ENCODE data around the gene CTAGE8.
"Not testable (repeated sequence)": the region's sequence is repeated elsewhere in the genome, so short reads cannot be mapped to it uniquely, and the experiment has no call there.

CTAGE8 gene

DNA sequence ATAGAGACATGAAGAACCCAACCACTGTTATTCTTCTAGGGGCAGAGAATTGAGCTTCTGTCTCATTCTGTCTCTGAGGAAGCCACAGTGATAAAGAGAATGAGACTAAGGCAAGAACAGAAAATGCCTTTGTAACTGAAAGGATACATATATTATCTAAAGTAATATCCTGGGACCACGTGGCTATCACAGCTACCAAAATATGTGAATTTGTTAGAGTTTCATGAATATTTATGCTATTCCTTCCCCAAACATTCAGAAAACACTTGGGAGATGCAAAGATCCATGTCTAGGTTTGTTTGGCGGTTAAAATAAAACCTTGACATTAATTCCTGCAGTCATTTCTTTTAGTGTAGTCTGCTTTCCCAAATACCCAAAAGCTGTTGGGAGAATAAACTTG is 7.0 kb downstream of the CTAGE8 start:
- DNase-seq (ENCODE audit: low read depth, low spot score); H3K4me3 ChIP-seq (ENCODE audit: low read length): not testable (repeated sequence)

DNA sequence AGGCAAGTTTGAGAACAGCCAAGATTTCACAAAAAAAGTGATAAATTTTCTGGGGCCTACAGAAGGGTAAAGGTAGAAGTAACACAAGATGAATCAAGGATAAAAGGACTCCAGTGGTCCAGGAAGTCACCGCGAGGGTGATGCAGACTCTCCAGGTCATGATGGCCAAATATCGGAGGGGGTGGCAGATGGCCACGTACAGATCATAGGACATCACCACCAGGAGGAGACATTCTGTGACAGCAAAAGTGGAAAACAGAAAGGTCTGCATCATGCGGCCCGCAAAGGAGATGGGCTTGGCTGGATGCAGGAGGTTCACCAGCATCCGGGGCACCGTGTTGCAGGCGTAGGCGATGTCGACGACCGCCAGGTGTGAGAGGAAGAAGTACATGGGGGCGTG is 10.0 kb downstream of the CTAGE8 start:
- H3K4me3 ChIP-seq (ENCODE audit: low read length); DNase-seq (ENCODE audit: low read depth, low spot score): not testable (repeated sequence)

DNA sequence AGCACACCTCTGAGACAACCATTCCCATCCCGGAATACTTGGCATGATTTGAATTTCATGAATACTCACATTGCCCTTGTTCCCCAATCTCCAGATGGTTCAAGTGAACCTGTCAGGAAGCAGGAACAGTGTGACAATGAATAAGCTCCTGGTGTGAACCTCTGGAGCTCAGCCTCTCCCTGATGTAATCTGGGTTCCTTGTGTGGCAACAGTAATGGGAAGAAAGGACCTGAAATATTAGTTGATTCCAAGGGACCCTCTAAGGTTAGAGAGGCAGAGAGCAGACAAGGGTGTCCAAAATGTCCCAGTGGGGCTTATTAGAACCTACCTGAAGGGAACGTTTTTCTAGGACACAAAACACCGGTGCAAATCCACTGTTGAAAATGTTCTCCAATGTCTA is 13.0 kb downstream of the CTAGE8 start:
- DNase-seq (ENCODE audit: low read depth, low spot score): no peak
- no peak overlapping the region for H3K4me3 ChIP-seq (ENCODE audit: low read length)

DNA sequence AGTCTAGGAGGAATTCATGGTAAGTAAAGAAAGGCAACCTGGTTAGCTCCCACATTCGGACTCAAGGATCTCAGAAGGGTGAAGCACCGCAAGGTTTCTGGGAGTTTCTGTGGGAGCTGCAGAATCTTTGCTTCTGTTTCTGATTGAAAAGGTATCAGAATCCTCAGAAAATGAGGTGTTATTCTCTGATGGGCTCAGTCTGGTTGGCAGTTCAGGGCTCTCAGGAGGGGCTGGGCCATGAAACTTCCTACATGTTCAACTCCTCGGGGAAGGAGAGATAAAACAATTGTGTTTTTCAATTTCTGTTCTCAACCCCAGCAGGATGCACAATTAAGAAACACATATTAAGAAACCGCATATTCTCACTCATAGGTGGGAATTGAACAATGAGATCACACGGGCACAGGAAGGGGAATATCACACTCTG is 13.6 kb downstream of the CTAGE8 start:
- no peak overlapping the region for H3K4me3 ChIP-seq (ENCODE audit: low read length)
- no peak for DNase-seq (ENCODE audit: low read depth, low spot score)

DNA sequence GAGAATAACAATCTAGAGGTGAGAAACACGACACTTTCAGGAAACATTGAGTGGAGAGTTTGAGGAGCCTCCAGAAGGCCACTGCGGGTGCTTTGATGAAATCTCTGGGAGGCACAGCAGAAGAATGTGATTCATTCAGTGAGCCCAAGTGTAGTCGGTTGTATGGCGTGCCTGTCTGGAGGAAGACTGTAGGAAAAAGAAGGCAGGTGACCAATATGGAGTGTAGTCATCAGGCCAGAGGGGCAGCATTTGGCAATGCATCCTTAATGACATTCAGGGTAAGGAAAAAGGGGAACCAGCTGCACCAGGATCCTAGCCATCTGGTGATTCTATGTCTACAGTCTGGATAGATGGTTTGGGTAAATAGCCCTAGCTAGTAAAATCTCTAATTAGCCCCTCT is 16.8 kb downstream of the CTAGE8 start:
- not testable (repeated sequence) for DNase-seq (ENCODE audit: low read depth, low spot score); H3K4me3 ChIP-seq (ENCODE audit: low read length)

DNA sequence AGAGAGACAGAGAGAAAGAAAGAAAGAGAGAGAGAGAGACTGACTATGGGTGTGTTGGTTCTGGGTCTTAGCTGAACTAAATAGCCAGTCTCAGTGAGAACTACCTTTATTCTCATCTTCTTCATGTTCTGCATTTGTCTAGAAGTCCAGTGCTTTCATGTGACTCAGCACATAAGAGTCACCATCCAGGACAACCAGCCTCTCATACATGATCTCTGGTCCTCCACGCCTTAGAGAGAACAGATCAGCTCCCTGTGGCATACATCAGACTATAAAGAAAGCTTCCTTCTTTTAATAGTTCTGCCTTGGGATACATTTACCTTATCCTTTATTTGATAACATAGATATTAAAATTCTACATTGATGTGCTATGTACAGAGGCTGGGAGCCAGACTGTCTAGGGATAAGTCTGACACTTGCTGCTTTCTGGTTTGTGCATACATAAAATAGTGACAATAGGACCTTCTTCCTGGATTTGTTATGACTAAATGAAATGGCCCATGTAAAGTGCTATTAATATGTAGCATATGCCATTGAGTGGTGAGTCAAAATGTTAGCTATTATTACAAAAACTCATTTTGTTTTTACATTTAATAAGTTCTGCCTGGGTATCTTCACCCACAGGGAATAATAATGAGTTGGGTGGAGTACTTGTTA is 21.3 kb downstream of the CTAGE8 start:
- H3K4me3 ChIP-seq (ENCODE audit: low read length); DNase-seq (ENCODE audit: low read depth, low spot score): not testable (repeated sequence)

DNA sequence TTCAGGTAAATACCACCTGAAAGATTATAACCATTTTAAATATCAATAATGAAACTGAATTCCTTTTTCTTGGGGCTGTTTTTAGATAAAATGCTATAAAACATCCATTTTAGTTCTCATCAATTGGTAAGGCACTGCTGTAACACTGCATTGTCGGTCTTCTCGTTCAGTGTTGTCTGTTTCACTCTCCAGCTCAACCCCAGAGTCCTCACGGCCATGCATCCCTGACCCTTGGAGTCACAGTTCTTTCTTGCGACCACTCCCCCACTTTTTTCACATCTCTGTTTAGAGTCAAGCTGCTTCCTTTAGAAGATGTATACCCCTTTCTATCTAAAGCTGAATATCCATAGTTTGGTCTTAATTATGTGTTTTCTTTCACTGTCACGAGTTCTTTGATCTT is 22.1 kb downstream of the CTAGE8 start:
- DNase-seq (ENCODE audit: low read depth, low spot score); H3K4me3 ChIP-seq (ENCODE audit: low read length): not testable (repeated sequence)

DNA sequence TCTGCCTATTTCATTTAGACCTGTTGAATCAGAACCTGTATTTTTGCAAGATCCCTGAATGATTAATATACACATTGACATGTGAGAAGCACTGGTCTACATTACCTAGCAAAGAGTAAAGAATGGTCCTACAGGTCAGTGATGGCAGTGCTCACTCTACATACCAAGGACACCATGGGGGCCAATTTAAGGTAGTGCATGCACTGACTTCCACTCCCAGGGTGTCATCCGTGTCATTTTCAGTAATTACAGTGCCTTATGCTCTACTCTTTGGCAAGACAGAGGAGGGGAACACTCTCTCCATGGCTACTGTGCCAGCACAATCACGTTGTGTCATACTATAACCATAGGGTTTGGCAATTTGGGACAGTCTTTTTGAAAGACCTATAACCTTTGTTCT is 23.7 kb downstream of the CTAGE8 start:
- not testable (repeated sequence) for DNase-seq (ENCODE audit: low read depth, low spot score); H3K4me3 ChIP-seq (ENCODE audit: low read length)

DNA sequence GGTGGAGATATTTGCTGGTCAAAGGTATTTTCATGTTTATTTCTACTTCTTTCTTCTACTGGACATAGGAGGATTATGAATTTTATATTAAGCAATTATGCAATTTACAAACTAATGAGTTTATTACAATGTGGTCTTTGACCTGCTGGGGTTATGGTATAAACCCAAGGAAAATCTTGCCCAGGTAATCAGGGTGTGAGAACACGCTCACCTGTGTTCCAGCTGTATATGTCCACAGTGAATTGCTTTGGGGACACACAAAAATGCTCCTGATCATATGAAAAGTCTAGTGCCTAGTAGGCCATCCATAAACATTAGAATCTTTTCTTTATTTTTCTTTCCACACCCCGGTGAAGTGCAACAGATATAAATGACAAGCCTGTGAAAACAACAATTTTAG is 29.7 kb downstream of the CTAGE8 start, which contains the start of gene OR2A42:
TSS of gene OR2A42 (minus strand) at position 241 of the 400 bp plus-strand sequence. CDS start 6,762 bp downstream, outside the sequence.
- not testable (repeated sequence) for H3K4me3 ChIP-seq (ENCODE audit: low read length); DNase-seq (ENCODE audit: low read depth, low spot score)

DNA sequence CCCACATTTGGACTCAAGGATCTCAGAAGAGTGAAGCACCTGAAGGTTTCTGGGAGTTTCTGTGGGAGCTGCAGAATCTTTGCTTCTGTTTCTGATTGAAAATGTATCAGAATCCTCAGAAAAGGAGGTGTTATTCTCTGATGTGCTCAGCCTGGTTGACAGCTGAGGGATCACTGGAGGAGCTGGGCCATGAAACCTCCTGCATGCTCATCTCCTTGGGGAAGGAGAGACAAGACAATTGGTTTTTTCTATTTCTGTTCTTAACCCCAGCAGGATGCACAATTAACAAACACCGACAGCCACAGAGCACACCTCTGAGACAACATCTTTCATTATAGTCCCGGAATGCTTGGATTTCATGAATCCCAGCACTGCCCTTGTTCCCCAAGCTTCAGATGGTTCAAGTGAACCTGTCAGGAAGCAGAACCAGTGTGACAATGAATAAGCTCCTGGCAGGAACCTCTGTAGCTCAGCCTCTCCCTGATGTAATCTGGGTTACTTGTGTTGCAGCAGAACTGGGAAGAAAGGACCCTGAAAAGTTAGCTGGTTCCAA is 30.5 kb downstream of the CTAGE8 start:
- H3K4me3 ChIP-seq (ENCODE audit: low read length); DNase-seq (ENCODE audit: low read depth, low spot score): not testable (repeated sequence)

DNA sequence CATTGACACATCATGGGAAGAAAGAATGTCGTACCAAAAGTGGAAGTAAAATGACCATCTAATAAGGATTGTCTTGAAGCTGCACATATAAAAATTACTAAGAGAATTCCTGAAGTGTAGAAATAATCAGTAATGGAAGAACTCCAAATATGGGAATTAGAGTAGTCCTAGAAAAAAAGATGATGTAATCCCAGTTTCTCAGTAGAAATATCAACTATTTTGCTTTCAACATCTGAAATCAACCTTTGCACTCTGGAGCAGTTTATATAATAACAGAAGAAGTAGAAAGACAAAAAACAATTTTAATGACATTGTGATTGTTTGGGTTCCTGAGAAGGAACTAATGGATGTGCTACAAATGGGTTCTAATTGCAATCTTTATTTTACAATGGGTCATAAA is 36.0 kb downstream of the CTAGE8 start:
- H3K4me3 ChIP-seq (ENCODE audit: low read length); DNase-seq (ENCODE audit: low read depth, low spot score): not testable (repeated sequence)

DNA sequence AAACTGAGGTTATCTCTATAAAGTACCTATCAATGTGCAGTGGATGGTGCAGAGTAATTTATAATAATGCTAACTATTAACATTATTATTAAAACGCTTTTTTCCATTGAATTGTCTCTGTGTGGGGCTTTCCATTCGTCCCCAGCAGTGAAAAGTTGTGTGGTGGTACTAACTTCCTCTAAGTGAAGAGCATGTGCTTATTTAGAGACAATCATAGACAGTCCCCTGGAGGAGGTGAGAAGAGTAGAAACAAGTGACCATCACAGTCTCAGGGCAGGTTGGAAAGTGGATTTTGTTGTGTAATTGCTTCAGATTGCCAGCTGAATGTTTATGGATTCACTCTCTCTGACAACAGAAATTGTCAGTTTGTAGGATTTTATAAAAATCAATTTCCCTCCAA is 38.1 kb downstream of the CTAGE8 start:
- not testable (repeated sequence) for H3K4me3 ChIP-seq (ENCODE audit: low read length); DNase-seq (ENCODE audit: low read depth, low spot score)

DNA sequence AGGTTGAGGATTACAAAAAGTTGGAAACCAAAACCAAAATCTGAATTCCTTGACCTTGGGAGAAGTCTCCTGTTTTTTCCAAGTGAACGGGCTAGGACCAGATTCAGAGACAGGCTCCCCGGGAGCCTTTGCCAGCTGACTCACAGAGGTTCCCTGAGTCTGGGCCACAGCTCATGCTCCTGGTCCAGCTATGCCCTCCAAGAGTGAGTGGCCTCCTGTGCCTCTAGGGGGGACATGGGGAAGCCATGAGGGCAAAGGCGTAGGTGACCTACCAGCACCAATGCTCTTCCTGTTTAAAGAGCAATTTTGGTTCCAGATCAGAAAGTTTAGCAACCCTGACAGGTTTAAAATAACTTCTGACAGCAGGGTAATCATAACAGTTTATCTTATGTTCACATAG is 40.3 kb downstream of the CTAGE8 start:
- H3K4me3 ChIP-seq (ENCODE audit: low read length); DNase-seq (ENCODE audit: low read depth, low spot score): not testable (repeated sequence)

DNA sequence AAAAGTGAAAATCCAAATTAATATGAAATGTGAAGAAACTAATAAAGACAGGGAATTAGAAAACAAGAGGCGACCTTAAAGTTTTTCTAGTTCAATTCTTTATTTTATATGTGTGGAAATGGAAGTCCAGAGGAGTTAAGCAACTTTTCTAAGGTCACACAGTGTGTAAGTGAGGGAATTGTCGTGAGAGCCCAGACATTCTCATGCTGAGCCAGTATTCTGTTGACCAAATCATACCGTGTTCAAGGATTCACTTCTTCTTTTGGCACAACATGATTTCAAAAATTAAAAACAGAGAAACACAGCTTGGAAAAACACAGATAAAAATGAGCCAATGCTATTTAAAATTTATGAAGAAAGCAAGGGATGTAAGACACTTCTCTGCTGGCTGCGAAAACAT is 42.2 kb downstream of the CTAGE8 start:
- not testable (repeated sequence) for H3K4me3 ChIP-seq (ENCODE audit: low read length); DNase-seq (ENCODE audit: low read depth, low spot score)

DNA sequence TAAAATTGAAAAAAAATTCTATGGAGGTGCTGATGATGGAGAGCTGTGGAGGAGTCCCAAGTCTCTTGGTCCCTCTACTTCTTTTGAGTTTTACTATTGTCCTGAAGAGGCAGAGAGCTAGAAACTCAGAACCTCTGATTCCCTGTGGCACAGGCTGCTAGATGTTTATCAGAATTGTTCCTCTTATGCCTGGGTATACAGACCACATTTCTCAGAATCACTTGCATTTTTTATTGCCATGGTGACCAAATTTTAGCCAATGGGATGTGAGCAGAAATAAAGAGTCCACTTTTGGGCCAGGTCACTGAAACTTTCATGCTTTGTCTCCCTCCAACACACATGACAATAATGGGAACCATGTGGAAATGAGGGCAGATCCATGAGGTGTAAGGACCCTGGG is 45.4 kb downstream of the CTAGE8 start:
- H3K4me3 ChIP-seq (ENCODE audit: low read length); DNase-seq (ENCODE audit: low read depth, low spot score): not testable (repeated sequence)

DNA sequence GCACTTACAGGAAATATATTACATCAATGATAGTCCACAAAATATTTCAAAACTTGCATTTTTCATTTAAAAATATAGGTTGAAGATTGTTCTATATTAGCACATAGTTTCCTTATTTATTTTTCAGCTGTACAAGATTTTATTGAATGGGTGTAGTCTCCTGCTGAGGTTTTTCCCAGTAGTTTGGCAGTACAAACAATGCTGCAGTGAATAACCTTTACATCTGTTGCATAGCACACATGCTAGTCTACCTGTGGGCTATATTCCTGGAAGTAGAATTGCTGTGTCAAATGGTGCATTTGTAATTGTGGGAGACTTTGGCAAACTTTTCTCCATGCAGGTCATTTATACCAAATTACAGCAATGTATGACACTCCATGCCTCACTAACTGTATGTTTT is 48.6 kb downstream of the CTAGE8 start:
- H3K4me3 ChIP-seq (ENCODE audit: low read length); DNase-seq (ENCODE audit: low read depth, low spot score): not testable (repeated sequence)

DNA sequence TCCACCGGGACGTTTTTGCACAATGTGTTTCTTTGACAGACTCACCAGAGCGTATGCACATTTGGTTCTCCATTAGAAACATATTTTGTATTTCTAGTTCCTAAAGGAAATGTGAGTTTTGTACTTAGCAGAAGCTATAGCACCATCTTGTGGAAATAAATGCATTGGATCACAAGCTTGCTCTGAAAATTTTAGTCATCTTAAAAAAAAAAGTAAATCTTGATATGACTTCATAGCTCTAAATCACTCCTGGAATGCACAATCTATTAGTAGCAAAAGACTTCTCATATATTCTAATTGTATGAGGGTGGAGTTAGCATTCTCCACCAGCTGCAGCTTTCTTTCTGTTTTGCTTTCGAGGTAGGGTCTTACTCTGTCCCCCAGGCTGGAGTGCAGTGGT is 49.9 kb downstream of the CTAGE8 start:
- DNase-seq (ENCODE audit: low read depth, low spot score); H3K4me3 ChIP-seq (ENCODE audit: low read length): not testable (repeated sequence)

DNA sequence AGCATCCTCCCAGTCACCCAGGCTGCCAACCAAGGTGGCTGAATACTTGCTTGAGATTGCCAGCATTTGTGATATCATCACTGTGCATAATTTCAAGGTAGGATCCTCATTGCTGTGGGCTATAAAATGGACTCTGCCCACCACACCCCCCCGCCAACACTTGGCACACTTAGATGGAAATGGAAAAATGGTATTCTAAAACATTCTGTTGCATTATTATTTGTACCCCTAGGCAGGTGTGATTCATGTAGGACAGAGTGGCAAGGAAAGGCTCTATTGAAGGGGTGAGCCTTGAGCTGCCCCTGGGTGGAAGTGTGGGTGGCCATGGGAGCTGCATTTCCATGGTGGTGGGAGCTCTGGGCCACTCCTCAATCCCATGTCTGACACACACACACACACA is 50.5 kb downstream of the CTAGE8 start:
- not testable (repeated sequence) for DNase-seq (ENCODE audit: low read depth, low spot score); H3K4me3 ChIP-seq (ENCODE audit: low read length)

DNA sequence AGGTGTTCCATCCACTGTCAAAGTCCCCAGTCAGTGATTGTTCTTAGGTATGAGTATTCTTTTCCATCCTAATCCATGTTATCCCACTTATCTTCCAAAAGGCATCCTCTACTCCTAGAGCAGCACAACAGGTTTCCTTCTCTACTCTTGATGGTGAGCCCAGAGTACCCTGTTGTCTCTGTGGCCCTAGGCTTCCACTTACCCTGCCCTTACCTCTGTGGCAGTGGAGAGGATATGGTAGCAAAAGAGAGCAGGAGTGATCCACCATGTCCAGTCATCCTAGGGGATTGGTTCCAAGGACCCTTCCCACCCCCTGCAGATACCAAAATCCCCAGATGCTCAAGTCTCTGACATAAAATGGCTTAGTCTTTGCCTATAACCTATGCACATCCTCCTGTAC is 51.9 kb downstream of the CTAGE8 start:
- not testable (repeated sequence) for DNase-seq (ENCODE audit: low read depth, low spot score)

More for the DNA sequence above, 51.9 kb downstream of the CTAGE8 start:
- H3K4me3 ChIP-seq (ENCODE audit: low read length): not testable (repeated sequence)

All from Jurkat, Clone E6-1 (cell line).